OCI-M2 (cell line): ENCODE measurements around the gene ABL1.

Source experiments
- DNase-seq: peaks from one replicate; lab custom pipeline; 2025; ENCODE audit not compliant: unreplicated experiment; lab: John Stamatoyannopoulos, UW

Gene ABL1

DNA sequence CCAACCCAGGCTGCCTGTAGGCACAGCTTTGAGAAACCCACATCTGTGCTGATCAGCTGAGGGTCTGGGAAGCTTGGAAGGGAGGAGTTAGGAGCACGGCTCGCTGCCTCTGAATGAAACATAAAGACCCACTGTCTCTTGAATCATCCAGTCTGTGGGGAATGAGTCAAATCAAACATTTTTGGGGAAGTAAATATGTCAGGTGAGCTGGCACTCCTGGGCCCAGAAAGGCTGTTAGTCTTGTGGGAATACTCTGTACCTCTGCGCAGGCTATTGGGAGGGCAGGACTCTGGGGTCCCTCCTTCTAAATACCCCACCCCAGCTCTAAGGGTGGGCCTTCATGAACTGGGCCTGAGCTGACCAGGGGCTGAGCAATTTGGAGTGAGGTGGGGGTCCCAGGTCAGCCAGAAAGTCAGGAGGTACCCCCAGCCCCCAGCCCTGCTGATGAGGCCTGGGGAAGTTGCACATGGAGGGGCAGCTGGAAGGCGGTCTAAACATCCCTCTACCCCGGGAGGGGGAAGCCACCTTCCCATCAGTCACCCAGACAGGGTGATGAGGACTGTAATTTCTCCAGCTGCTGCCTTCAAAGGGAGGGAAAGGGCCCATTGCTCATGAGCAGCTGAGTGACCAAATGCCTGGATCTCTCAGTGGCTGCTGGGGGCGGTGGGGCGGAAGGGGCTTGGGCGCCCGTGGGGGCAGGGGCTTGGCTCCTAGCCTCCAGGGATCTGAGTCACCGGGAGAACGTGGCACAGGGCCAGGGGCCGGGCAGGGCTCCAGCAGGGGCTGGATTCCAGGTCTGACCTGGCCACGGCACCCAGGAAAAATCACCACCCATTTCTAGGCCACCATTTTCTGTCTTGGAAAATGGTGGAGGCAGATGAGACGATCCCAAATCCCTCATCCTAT is 93.2 kb downstream of the ABL1 start:
- no peak for DNase-seq

DNA sequence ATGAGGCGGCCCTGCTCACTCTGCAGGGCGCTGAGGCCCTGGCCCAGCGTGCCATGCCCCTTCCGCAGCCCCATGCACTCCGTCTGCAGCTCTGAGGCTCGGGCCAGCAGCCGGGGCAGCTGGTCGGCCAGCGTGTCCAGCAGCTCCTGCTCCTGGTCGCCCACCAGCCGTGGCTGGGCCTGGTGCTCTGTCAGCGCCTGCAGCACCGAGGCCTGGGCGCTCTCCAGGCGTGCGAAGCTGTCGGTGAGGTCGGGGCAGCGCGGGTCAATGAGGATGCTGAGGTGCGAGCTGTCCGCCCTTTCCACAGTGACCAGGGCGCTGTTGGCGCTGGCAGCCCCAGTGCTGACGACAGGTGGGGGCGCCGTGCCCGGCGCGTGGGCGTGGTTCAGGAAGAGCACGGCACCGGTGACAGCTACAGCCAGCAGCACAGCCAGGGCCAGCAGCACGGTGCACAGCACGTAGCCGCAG is 94.6 kb downstream of the ABL1 start:
- no peak for DNase-seq

DNA sequence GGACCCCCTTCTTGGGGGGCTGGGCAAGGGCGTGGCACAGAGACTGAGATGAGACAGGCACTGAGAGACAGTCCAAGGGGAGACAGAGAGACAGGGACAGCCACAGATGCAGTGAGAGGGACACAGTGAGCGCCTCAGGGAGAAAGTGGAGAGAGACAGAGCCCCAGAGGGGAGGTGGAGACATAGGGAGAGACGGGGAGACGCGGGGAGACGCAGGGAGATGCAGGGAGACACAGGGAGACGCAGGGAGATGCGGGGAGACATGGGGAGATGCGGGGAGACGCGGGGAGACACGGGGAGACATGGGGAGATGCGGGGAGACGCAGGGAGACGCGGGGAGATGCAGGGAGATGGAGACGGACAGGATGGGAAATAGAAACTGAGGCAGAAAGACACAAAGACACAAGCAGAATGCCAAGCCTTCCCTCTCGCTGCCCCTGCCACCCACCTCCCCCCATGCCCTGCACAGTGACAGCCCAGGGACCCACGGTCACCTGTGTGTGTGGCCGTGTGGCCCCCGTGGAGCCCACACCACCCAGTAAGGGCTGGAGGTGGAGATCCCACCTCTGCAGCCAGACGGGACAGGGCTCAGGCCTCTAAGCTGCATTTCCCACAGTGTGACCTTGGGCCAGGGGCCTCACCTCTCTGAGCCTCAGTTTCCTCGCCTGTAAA is 95.2 kb downstream of the ABL1 start:
- no peak for DNase-seq

DNA sequence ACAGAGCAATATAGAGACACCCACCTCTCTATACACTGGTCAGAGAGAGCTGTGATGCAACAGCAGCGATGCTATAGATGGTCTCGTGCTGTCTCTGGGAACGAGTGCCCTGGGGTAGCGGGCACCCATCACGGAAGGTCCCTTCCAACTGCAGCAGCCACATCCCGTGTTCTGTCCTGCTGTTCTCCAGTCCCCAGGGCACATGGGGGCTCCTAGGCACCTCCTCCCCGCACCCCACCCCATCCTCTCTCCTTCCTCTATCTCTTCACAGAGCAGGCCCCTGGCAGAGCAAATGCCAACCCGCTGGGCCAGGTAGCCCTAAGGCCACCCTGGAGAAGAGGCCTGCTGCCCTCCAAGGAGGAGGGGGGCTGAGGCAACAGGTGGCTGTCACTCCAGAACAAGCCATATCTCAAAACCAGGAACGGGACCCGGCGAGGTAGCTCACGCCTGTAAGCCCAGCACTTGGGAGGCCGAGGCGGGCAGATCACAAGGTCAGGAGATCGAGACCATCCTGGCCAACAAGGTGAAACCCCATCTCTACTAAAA is 95.8 kb downstream of the ABL1 start:
- DNase-seq = no peak

DNA sequence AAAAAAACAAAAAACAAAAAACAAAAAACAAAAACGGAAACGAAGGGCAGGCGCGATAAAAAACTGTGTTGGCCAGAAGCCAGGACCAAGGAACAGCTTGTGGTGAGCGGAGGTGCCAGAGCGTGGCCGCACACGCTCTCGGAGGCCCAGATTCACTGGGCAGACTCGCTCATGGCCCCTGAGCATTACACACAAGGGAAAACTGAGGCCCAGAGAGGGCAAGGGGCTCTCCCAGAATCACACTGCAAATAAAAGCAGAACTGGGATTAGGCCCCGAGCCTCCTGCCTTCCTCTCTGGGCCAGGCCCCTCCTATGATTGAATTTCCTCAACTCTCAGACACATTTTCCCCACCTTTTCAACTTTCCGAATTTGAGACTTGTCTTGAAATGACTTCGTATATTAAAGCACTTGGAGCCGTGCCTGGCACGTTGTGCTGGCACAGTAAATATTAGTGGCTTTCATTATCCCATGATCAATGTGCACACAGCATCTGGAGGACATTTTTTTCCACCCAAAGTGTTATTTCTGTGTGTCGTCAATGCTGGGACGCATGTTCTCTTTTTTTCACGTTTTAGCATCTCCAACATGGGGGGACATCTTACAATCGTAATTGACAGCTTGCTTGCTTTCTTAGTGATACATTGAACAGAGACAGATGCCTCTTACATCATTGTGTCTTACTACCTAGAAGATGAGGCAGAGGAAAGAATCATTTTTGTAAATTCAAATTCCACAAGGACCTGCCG is 96.6 kb downstream of the ABL1 start:
- no peak for DNase-seq

DNA sequence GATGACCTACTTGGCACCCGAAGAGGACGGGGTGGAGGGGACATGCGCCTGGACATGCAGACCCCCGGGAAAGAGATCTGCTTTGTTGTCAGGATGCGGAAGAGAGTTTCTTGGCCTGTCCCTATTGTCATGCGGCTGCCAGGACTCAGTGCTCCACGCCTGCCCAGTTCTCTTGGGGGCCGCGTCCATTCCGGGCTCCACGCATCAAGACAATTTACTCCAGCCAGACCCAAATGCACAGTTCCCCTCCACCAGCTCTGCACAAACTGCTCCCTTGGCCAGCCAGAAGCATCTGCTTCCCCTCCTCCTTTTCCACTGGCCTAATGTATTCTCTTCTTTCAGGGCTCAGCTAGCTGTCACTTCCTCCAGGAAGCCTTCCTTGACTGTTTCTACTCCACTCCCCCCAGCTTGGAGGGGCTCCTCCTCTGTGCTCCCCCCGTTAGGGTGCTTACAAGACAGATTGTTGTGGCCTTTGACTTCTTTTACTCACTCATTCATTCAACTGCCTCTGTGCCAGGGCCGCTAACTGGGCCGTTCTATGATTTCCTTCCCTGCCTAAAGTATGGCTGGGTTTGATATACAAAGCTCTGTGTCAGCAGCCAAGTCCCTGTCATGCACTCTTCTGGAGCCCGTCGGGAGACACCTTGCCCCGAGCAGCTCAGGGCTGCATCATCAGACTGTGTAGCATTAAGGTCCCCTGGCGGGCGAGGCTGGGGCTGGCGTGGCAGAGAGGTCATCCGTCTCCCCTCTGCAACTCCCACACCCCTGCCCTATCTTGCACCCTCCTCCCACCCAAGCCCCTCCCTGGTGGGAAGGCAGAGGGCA is 97.4 kb downstream of the ABL1 start:
- DNase-seq = no peak

DNA sequence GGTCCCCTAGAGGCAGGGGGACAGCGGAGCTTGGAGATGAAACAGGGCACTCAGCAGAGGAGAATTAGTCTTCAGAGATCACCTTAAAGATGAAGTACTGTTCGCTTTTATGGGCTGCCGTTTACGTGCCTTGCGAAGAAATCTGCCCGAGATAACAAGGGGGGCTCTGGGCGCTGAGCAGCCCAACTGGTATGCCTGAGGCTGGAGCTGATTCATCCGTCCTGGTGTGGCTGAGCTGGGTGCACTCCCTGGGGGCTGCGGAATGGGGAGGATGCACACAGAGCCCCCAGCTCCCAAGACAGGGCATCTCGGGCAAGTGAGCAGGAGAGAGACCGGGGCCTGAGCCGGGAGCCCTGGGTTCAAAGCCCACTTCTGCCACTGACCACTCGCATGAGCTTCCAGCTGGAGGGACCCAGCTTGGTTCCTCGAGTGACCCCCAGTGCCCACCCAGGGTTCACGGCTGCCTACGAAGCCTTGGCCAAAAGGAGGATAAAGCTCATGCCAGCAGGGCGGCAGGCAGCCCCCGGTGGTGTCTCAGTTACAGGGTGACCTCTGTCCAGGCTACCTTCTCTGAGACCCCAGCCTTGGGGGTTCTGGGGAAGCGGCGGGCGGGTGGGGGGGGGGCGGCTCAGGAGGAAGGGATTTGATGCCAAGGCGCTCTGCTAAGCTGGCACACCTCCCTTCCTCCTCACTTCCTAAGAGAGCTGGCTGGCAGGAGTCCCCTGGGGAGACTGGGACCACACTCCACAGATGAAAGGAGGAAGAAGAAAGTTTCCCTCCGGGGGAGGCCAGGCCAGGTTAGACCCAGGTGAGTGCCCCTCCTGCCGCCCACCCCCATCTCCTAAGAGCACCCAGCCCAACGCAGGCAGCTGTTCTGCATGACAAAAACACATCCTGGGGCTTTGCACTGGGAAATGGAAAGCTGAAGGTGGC is 98.3 kb downstream of the ABL1 start:
- no peak for DNase-seq

DNA sequence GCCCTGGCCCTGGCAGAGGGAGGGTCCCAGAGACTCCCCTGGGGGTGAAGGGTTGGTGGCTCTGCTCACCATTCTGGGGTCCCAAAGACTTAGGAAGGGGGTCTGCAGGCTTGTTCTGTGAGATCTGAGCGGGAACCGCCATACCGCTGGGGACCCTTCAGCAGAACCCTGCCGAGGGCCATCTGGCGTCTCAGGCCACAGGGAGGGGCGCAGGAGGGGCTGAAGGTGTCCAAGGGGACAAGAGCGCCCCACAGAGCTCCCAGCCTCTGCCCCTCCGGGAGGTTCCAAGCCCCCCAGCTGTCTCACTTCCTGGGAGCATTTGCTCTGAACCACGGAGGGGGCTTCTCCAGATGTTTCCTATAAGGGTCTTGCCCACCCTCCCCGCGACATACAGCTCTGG is 99.2 kb downstream of the ABL1 start:
- no peak for DNase-seq

DNA sequence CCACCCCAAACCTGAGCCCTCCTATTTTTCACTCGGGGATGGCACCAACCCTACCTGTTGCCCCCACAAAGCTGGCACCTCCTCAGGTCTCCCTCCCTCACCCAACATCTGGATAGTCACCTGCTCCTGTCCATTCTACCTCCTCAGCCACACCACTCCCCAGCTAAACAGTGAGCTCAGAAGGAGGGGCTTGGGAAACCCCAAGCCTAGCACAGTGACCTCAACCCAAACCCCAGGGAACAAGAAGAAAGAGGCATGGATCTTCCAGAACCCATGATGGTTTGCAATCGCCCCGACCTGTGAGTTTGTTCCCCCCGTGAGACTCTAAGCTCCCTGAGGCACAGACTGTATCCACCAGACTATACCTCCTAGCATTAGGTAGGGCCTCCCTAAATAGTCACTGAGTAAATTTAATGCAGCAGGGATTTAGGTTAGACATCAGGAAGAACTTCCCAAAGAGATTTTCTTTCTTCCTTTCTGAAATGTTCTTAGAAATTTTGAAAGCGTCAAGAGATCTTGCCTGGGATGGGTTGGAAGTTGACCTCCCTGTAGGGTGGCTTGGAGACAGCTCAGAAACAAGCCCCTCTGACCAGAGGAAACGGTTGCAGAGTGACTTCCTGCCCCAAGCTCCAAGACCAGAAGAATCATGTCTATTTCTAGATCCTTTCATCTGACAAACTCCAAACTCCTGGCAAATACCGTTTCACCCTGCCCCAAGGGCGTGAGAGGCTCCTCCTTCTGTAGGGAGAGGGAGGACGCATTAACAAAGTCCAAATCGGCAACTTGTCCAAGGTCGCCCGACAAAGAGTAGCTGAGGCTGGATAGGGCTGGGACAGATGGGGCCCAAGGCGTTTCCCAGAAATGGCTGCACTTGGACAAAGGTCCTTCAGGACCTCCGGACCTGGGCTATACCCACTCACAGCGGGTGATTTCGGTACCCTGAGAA is 99.9 kb downstream of the ABL1 start:
- DNase-seq = no peak

DNA sequence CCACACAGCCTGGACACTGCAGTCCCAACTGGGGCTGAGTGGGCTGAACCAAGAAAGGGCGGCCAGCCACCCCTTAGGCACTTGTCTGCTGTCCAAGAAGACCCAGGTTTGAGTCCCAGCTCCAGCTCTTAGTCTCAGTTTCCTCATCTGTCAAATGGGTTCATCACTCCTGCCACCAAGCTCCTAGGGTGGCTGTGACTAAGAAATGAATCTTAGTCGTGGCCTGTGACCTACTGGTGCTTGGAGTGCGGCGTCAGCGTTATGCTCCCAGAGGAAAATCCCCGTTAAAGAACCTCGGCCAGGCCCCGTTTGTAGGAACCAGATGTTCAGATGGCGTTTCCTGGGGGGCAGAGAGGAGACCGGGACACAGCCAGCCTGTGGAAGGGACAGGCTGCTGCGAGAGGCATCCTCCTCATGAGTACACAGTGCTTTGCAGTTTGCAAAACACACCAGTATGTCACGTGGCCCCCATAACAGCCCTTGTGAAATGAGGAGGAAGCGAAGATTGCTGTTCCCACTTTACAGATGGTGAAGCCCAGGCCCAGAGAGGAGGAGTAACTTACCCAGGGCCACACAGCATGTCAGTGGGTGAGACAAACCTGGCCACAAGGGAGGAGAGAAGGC is 100.7 kb downstream of the ABL1 start:
- DNase-seq = no peak

DNA sequence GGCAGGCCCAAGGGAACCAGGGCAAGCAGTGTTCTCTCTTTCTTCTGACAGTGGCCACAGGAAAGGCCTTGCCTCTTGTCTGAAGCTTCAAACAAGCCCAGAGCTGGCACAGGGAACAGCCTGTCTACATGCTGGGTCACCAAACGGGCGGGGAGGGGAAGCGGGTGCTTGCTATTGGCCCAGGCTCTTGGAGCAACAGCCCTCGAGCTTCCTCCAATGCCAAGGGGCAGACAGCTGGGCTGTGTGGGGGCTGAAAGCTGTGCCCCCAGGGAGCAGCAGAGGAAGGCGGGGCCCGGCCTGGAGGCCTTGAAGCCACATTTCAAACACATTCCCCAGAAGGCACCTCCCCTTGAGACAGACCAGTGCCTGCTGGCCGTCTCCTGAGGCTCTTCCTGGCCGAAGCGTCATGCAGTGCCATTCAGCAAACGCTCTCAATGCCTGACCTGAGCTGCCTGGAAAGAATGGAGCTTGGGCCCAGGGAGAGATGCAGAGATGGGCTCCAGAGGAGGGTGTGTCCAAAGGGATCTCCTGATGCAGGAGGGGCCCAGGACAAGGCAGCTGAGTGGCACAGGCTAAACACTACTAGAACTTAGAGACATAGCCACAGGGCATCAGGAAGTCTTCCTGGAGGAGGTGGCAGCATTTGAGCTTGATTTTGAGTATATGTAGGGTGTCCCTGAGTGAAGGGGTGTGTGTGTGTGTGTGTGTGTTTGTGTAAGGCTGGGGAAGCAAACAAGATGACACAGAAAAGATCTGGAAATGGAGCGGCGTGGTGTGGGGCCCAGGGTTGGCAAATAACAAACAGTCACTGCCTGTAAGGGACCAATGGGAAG is 101.4 kb downstream of the ABL1 start:
- no peak for DNase-seq
